ENCODE measurements around the gene RAB33A. TPM values are rescaled to one million over a fixed set of nuclear protein-coding genes. Genes with fewer than 3 reads are reported as not detected.

Gene RAB33A
- total RNA-seq, 1 experiment from 2014 or later, result not detected

GRCh38 chrX:130124577-130124976, 47.2 kb upstream of the RAB33A start:
- TF ChIP-seq REST (IDR thresholded peaks at IDR 0.05; ENCODE audit: low read depth) (no peak), FOSL1 (IDR thresholded peaks at IDR 0.05; ENCODE audit: low read depth) (no peak), RAD21 (IDR thresholded peaks at IDR 0.05; ENCODE audit: low read depth) (no peak), SRF (IDR thresholded peaks at IDR 0.05; ENCODE audit: low read depth) (no peak), POLR2A (IDR thresholded peaks at IDR 0.05; ENCODE audit: borderline replicate concordance, extremely low read depth, insufficient read depth, insufficient read length) (no peak), CBX3 (IDR thresholded peaks at IDR 0.05; ENCODE audit: low read depth) (no peak), JUND (IDR thresholded peaks at IDR 0.05) (no peak), CEBPB (IDR thresholded peaks at IDR 0.05; ENCODE audit: low read depth) (no peak), EGR1 (IDR thresholded peaks at IDR 0.05; ENCODE audit: low read depth) (no peak), TCF7L2 (IDR thresholded peaks at IDR 0.05; ENCODE audit: borderline replicate concordance, extremely low read depth, insufficient read depth, insufficient read length) (no peak), EZH2phosphoT487 (IDR thresholded peaks at IDR 0.05; ENCODE audit: borderline replicate concordance) (no peak)
- no peak overlapping the region for H3K9ac ChIP-seq (ENCODE audit: low read length)
- H3K9me2 ChIP-seq (ENCODE audit: insufficient read depth), result no peaks in the 10 kb centered on the region
- no TSS peak for BruUV-seq (replicated peaks)
- DNase-seq (ENCODE audit: low read depth, low spot score) (no peak), ATAC-seq (no peak)
- no peaks in the 10 kb centered on the region for H4K20me1 ChIP-seq (ENCODE audit: insufficient read depth)
- H3K4me1 ChIP-seq (ENCODE audit: control insufficient read depth in 1 of 2, insufficient read depth in 2 of 2, low read length in 2 of 2), result peaks cover 6 to 19% of the 10 kb centered on the region in 2 experiments
- H3K27ac ChIP-seq (ENCODE audit: low read depth, low read length), result no peak overlapping the region
- POLR2A ChIA-PET, result no interaction called here
- CTCF ChIA-PET, result no interaction called here
- RAD21 ChIA-PET (ENCODE audit: low non-redundant PET in 1 of 2, low total read pairs in 2 of 2, uncharacterized antibody in 2 of 2, unreplicated experiment in 2 of 2), result no interaction called here
- no peaks in the 10 kb centered on the region for H3K27me3 ChIP-seq (ENCODE audit: insufficient read depth, low read length)
- intact Hi-C loops (cut with micrococcal nuclease), result loop anchor here (10.0 kb wide), 1 partner anchor 50 kb away; no protein-coding TSS in a partner anchor
- no peak overlapping the region for H3K4me3 ChIP-seq (replicated peaks in 1 of 2; ENCODE audit: low read depth in 1 of 2, low read length in 2 of 2)
- H3K36me3 ChIP-seq (ENCODE audit: control insufficient read depth in 1 of 2, insufficient read depth in 2 of 2, low read length in 2 of 2), result no peaks in the 10 kb centered on the region; a peak in 1 of 4 replicates
- no peak overlapping the region for H2AFZ ChIP-seq (ENCODE audit: low read depth, low read length, poor library complexity, severe bottlenecking)
- H3K79me2 ChIP-seq (ENCODE audit: insufficient read depth, low read length), result no peaks in the 10 kb centered on the region
- H3K4me2 ChIP-seq (ENCODE audit: low read length), result no peak overlapping the region
- no peaks in the 10 kb centered on the region for H3K9me3 ChIP-seq (ENCODE audit: control insufficient read depth in 1 of 2, insufficient read depth in 1 of 2, low read depth in 1 of 2, low read length in 2 of 2)

Measured in HCT116 (cell line).